MM.1S (cell line): Measurements from ENCODE around the gene MACROD2.

Experiments
- EZH2 ChIP-seq: fragments of 300-600 bp; sonication (generic); optimal IDR thresholded peaks from 2 replicates; pipeline ENCODE3; 2017; ENCODE audit warnings: low read depth, mild to moderate bottlenecking, antibody characterized with exemption, low read length, mixed read lengths
- TF ChIP-seq, protein P1 (sequence below): fragments of 300-600 bp; sonication (generic); IDR thresholded peaks from 2 replicates; pipeline ENCODE4 v1.5.1; 2016; ENCODE audit warnings: antibody characterized with exemption, low read length, mixed read lengths

- TF ChIP-seq, protein P1, sequence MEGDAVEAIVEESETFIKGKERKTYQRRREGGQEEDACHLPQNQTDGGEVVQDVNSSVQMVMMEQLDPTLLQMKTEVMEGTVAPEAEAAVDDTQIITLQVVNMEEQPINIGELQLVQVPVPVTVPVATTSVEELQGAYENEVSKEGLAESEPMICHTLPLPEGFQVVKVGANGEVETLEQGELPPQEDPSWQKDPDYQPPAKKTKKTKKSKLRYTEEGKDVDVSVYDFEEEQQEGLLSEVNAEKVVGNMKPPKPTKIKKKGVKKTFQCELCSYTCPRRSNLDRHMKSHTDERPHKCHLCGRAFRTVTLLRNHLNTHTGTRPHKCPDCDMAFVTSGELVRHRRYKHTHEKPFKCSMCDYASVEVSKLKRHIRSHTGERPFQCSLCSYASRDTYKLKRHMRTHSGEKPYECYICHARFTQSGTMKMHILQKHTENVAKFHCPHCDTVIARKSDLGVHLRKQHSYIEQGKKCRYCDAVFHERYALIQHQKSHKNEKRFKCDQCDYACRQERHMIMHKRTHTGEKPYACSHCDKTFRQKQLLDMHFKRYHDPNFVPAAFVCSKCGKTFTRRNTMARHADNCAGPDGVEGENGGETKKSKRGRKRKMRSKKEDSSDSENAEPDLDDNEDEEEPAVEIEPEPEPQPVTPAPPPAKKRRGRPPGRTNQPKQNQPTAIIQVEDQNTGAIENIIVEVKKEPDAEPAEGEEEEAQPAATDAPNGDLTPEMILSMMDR = no peak
- TF ChIP-seq EZH2 = no peak
These were observed 1764.3 kb downstream of the MACROD2 start for GRCh38 chr20:15759594-15759993.
